ENCODE data around the gene F3. TPM values are rescaled to one million over a fixed set of nuclear protein-coding genes. Genes with fewer than 3 reads are reported as not detected.

F3 gene
- polyA plus RNA-seq, 3 donors, result 0.29 to 3.7 (median 0.77) TPM

DNA sequence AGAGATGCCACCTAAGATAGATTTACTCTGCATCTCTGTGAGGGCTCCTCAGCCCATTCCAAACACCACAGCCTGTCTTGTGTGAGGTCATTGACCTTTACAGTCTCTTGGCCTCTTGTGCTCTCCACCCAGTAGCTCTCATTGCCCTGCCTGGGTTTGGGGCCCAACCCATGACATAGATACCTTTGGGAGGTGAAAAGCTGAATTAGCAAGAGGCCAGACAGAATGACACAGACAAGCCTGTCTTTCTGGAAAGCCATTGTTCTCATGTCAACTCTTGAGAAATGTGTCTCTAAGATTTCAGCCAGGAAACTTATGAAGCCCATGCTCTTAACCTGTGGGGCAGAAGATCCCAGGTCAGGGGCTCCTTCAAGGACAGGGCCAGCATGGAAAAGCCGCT is 18.4 kb upstream of the F3 start:
- H3K27ac ChIP-seq (ENCODE audit: low read depth in 1 of 2, low read length in 2 of 2), result no peak overlapping the region

DNA sequence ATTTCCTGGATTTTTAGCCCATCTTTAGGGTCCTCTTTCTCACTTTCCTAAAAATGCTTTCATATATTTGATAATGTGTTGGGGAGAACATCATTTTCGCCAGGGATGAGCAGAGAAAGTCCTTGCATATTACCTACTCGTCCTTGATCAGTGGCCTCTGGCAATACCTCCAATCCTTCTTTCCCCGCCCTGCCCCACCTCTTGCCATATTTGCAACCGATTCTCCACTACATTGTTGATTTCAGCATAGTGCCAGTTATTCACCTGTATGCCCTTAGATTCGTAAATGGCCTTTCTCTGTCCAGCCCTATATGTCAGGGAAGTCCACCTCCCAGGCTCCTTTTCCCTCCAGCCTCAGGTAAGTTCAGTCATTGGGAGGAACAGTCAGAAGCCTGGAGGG is 13.5 kb upstream of the F3 start:
- no peak overlapping the region for H3K4me3 Mint-ChIP-seq
- Histone ChIP-seq H4K20me1 (ENCODE audit: insufficient read depth, low read length) (no peaks in the 10 kb centered on the region), H3K36me3 (replicated peaks in 1 of 2; ENCODE audit: control insufficient read depth in 1 of 2, insufficient read depth in 2 of 2, low read length in 2 of 2) (no peaks in the 10 kb centered on the region), H3K9me3 (replicated peaks in 1 of 2; ENCODE audit: control insufficient read depth in 1 of 2, insufficient read depth in 1 of 2, low read length in 2 of 2) (no peaks in the 10 kb centered on the region), H3K4me1 (ENCODE audit: control insufficient read depth in 1 of 2, insufficient read depth in 2 of 2, low read length in 2 of 2) (no peaks in the 10 kb centered on the region), H3K9ac (ENCODE audit: insufficient read depth, low read length, poor library complexity, severe bottlenecking) (no peak overlapping the region), H3K4me3 (replicated peaks in 1 of 3; ENCODE audit: low read depth in 2 of 3, low read length in 3 of 3) (no peak overlapping the region), H2AFZ (ENCODE audit: insufficient read depth, low read depth, low read length, poor library complexity, severe bottlenecking) (no peak overlapping the region), H3K79me2 (ENCODE audit: insufficient read depth, low read length) (no peaks in the 10 kb centered on the region), H3K4me2 (replicated peaks; ENCODE audit: extremely low read depth, low read length, poor library complexity, severe bottlenecking) (no peak overlapping the region), H3K27ac (ENCODE audit: low read depth in 1 of 2, low read length in 2 of 2) (no peak overlapping the region), H3K27me3 (ENCODE audit: control insufficient read depth in 2 of 2, insufficient read depth in 2 of 2, low read length in 2 of 2) (no peaks in the 10 kb centered on the region)
- H3K9me3 Mint-ChIP-seq, result no peaks in the 10 kb centered on the region
- no peak for TF ChIP-seq CTCF (IDR thresholded peaks at IDR 0.05)
- intact Hi-C loops (cut with micrococcal nuclease), result no loop called here
- peaks cover 0 to 3% (median 0%) of the 10 kb centered on the region in 3 donors for H3K27me3 Mint-ChIP-seq (ENCODE audit: low read depth in 3 of 3)
- WGBS (ENCODE audit: insufficient coverage), result 87% methylated on average over 3 of the region's 5 CpGs
- no peak for DNase-seq
- peaks cover 3% of the 10 kb centered on the region for H3K4me1 Mint-ChIP-seq
- H3K36me3 Mint-ChIP-seq, result no peaks in the 10 kb centered on the region
- no peak overlapping the region for H3K27ac Mint-ChIP-seq

More for the DNA sequence above, 18.4 kb upstream of the F3 start:
- H3K9me3 ChIP-seq (replicated peaks in 1 of 2; ENCODE audit: control insufficient read depth in 1 of 2, insufficient read depth in 1 of 2, low read length in 2 of 2), result no peaks in the 10 kb centered on the region
- Mint-ChIP-seq H3K27ac (no peak overlapping the region), H3K4me3 (no peak overlapping the region), H3K36me3 (no peaks in the 10 kb centered on the region), H3K9me3 (peaks cover 0 to 4% (median 0%) of the 10 kb centered on the region in 7 donors), H3K27me3 (ENCODE audit: low read depth in 3 of 3) (peaks cover 0 to 1% (median 0%) of the 10 kb centered on the region in 3 donors), H3K4me1 (no peaks in the 10 kb centered on the region)
- H4K20me1 ChIP-seq (ENCODE audit: insufficient read depth, low read length), result no peaks in the 10 kb centered on the region
- no peak overlapping the region for H3K4me2 ChIP-seq (replicated peaks; ENCODE audit: extremely low read depth, low read length, poor library complexity, severe bottlenecking)
- no peaks in the 10 kb centered on the region for H3K79me2 ChIP-seq (ENCODE audit: insufficient read depth, low read length)
- H3K27me3 ChIP-seq (ENCODE audit: control insufficient read depth in 2 of 2, insufficient read depth in 2 of 2, low read length in 2 of 2), result no peaks in the 10 kb centered on the region
- no peak for DNase-seq
- intact Hi-C loops (cut with micrococcal nuclease), result no loop called here
- no peak overlapping the region for H3K4me3 ChIP-seq (replicated peaks in 1 of 3; ENCODE audit: low read depth in 2 of 3, low read length in 3 of 3)
- no peaks in the 10 kb centered on the region for H3K36me3 ChIP-seq (replicated peaks in 1 of 2; ENCODE audit: control insufficient read depth in 1 of 2, insufficient read depth in 2 of 2, low read length in 2 of 2)
- H2AFZ ChIP-seq (ENCODE audit: insufficient read depth, low read depth, low read length, poor library complexity, severe bottlenecking), result no peak overlapping the region
- H3K4me1 ChIP-seq (ENCODE audit: control insufficient read depth in 1 of 2, insufficient read depth in 2 of 2, low read length in 2 of 2), result no peaks in the 10 kb centered on the region
- no peak overlapping the region for H3K9ac ChIP-seq (ENCODE audit: insufficient read depth, low read length, poor library complexity, severe bottlenecking)
- WGBS (ENCODE audit: insufficient coverage), result no CpG with 5 or more reads among the region's 1 CpG
- no peak for TF ChIP-seq CTCF (IDR thresholded peaks at IDR 0.05)
